DOHH2 (cell line): ENCODE data around the gene ITK.

Source experiments
- H3F3A ChIP-seq: fragments of 200-600 bp; sonication (generic), shearing (Covaris generic); 2 replicates; pipeline ENCODE4 v1.6.0; 2016; ENCODE audit warnings: antibody characterized with exemption, mild to moderate bottlenecking; ENCODE audit not compliant: control insufficient read depth, insufficient read depth
- H3K27ac ChIP-seq: fragments of 200-600 bp; sonication (generic); 2 replicates; pipeline ENCODE4 v1.5.1; 2014; ENCODE audit warnings: low read depth, mild to moderate bottlenecking, low read length, moderate library complexity
- H3K27me3 ChIP-seq: fragments of 200-600 bp; sonication (generic); 2 replicates; pipeline ENCODE4 v1.6.1; 2014; ENCODE audit warnings: mild to moderate bottlenecking, low read length, mixed read lengths; ENCODE audit not compliant: control insufficient read depth
- H3K36me3 ChIP-seq: fragments of 200-600 bp; sonication (generic); 2 replicates; pipeline ENCODE4 v1.6.1; 2014; ENCODE audit warnings: mild to moderate bottlenecking, low read length, moderate library complexity, mixed read lengths; ENCODE audit not compliant: control insufficient read depth
- H3K4me1 ChIP-seq: fragments of 200-600 bp; sonication (generic); 2 replicates; pipeline ENCODE4 v1.6.1; 2014; ENCODE audit warnings: mild to moderate bottlenecking, low read length, mixed read lengths; ENCODE audit not compliant: control insufficient read depth
- H3K4me2 ChIP-seq: fragments of 200-600 bp; sonication (generic); 2 replicates; pipeline ENCODE4 v1.6.0; 2014; ENCODE audit warnings: mild to moderate bottlenecking, low read length, moderate library complexity
- H3K4me3 ChIP-seq: fragments of 200-600 bp; sonication (generic); 2 replicates; pipeline ENCODE4 v1.5.1; 2014; ENCODE audit warnings: mild to moderate bottlenecking, low read length, mixed read lengths
- H3K79me2 ChIP-seq: fragments of 200-600 bp; sonication (generic); 2 replicates; pipeline ENCODE4 v1.6.1; 2014; ENCODE audit warnings: mild to moderate bottlenecking, low read length, mixed read lengths; ENCODE audit not compliant: control insufficient read depth
- H3K9me2 ChIP-seq: fragments of 200-600 bp; sonication (generic); replicated peaks from 2 replicates; pipeline ENCODE4 v1.6.1; 2014; ENCODE audit warnings: mild to moderate bottlenecking, low read length, mixed read lengths; ENCODE audit not compliant: control insufficient read depth
- H3K9me3 ChIP-seq: fragments of 200-600 bp; sonication (generic); 2 replicates; pipeline ENCODE4 v1.6.1; 2014; ENCODE audit warnings: antibody characterized with exemption, low read length, mixed read lengths; ENCODE audit not compliant: control insufficient read depth, insufficient read depth
- H4K20me1 ChIP-seq: fragments of 200-600 bp; sonication (generic); 2 replicates; pipeline ENCODE4 v1.6.0; 2014; ENCODE audit warnings: low read depth, mild to moderate bottlenecking, antibody characterized with exemption, low read length, moderate library complexity; ENCODE audit not compliant: control insufficient read depth, insufficient read depth
- CTCF ChIP-seq: fragments of 200-600 bp; sonication (generic); IDR thresholded peaks from one replicate; pipeline ENCODE4 v1.5.1; 2014; ENCODE audit warnings: antibody characterized with exemption, mild to moderate bottlenecking, low read depth, low read length; ENCODE audit not compliant: poor library complexity, severe bottlenecking
- EZH2phosphoT487 ChIP-seq: fragments of 200-600 bp; sonication (generic); IDR thresholded peaks from 2 replicates; pipeline ENCODE4 v1.6.1; 2017; ENCODE audit warnings: borderline replicate concordance, mild to moderate bottlenecking, antibody characterized with exemption, low read length, moderate library complexity, mixed read lengths

The ITK gene

GRCh38 chr5:157219491-157220271 is 39.0 kb downstream of the ITK start:
- no peak for TF ChIP-seq CTCF
- TF ChIP-seq EZH2phosphoT487, result no peak

GRCh38 chr5:157221959-157222358 is 41.3 kb downstream of the ITK start:
- H3K27ac ChIP-seq, result no peak overlapping the region
- no peak overlapping the region for H3K4me2 ChIP-seq
- H3K36me3 ChIP-seq, result no peaks in the 10 kb centered on the region
- H3K9me3 ChIP-seq, result no peaks in the 10 kb centered on the region
- no peak overlapping the region for H3K4me3 ChIP-seq
- H3K79me2 ChIP-seq, result no peaks in the 10 kb centered on the region
- no peaks in the 10 kb centered on the region for H4K20me1 ChIP-seq
- TF ChIP-seq CTCF (no peak), EZH2phosphoT487 (no peak)
- H3K27me3 ChIP-seq, result no peaks in the 10 kb centered on the region
- H3F3A ChIP-seq, result no peaks in the 10 kb centered on the region
- peaks cover 26% of the 10 kb centered on the region for H3K4me1 ChIP-seq
- no peaks in the 10 kb centered on the region for H3K9me2 ChIP-seq

More at GRCh38 chr5:157219491-157220271, 39.0 kb downstream of the ITK start:
- Histone ChIP-seq H3K4me3 (no peak overlapping the region), H3K36me3 (no peaks in the 10 kb centered on the region), H3K27ac (no peak overlapping the region), H3K27me3 (no peaks in the 10 kb centered on the region), H3F3A (0 out of 2 replicates have a peak, but pooled peaks cover 2% of the 10 kb centered on the region), H3K4me1 (peaks cover 49% of the 10 kb centered on the region), H4K20me1 (no peaks in the 10 kb centered on the region), H3K9me2 (no peaks in the 10 kb centered on the region), H3K79me2 (no peaks in the 10 kb centered on the region), H3K9me3 (no peaks in the 10 kb centered on the region), H3K4me2 (no peak overlapping the region)

DNA sequence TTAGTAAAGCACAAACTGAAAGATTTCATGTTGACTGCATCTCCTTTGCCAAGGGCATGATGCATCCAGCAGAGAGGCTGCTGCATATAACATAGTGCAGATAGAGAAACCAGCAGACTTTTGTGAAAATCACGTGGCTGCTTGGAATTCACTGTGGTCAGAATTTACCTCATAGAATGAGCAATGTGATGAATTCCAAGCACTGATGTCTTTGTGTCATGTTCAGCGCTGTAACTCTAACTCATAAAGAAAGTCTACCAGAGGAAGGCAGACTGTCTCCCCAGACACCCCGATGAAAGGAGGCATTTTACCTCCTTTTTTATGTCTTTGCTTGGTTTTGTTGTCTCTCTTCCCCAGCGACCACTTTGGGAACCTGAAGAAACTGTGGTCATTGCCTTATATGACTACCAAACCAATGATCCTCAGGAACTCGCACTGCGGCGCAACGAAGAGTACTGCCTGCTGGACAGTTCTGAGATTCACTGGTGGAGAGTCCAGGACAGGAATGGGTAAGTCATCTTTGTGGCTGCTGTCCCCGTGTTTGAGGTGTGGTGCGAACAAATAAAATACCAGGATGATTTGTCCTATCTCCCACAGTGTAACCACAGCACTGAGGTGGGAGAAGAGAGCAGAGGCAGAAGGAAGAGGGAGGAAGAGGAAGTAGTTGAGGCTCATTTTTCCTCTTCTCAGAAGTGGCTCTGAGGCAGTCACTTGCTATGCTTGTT is 42.0 kb downstream of the ITK start:
- no peak overlapping the region for H3K4me3 ChIP-seq
- no peaks in the 10 kb centered on the region for H4K20me1 ChIP-seq
- peaks cover 19% of the 10 kb centered on the region for H3K4me1 ChIP-seq
- no peak overlapping the region for H3K4me2 ChIP-seq
- no peaks in the 10 kb centered on the region for H3K79me2 ChIP-seq
- H3K9me2 ChIP-seq, result no peaks in the 10 kb centered on the region
- no peak overlapping the region for H3K27ac ChIP-seq
- H3K36me3 ChIP-seq, result no peaks in the 10 kb centered on the region
- TF ChIP-seq CTCF (no peak), EZH2phosphoT487 (no peak)
- no peaks in the 10 kb centered on the region for H3F3A ChIP-seq
- H3K27me3 ChIP-seq, result no peaks in the 10 kb centered on the region
- H3K9me3 ChIP-seq, result no peaks in the 10 kb centered on the region
